DOHH2 (cell line): ENCODE measurements around the gene POGZ.

ENCODE experiments used
- CTCF ChIP-seq: fragments of 200-600 bp; sonication (generic); IDR thresholded peaks from one replicate; pipeline ENCODE4 v1.5.1; 2014; ENCODE audit warnings: antibody characterized with exemption, mild to moderate bottlenecking, low read depth, low read length; ENCODE audit not compliant: poor library complexity, severe bottlenecking
- EZH2phosphoT487 ChIP-seq: fragments of 200-600 bp; sonication (generic); IDR thresholded peaks from 2 replicates; pipeline ENCODE4 v1.6.1; 2017; ENCODE audit warnings: borderline replicate concordance, mild to moderate bottlenecking, antibody characterized with exemption, low read length, moderate library complexity, mixed read lengths

GRCh38 chr1:151416231-151416630 is 43.1 kb downstream of the POGZ start:
- TF ChIP-seq CTCF (no peak), EZH2phosphoT487 (no peak)
